Neuron (in vitro differentiated cells): ENCODE data around the gene MMEL1.
"Not testable (repeated sequence)": the region's sequence is repeated elsewhere in the genome, so short reads cannot be mapped to it uniquely, and the experiment has no call there.

ENCODE experiments used
- H2AFZ ChIP-seq: one replicate; pipeline ENCODE4 v1.6.1; 2013; ENCODE audit warnings: low read depth, mild to moderate bottlenecking, inconsistent platforms, low read length, moderate library complexity
- H3K27me3 ChIP-seq: one replicate; pipeline ENCODE4 v1.6.1; 2013; ENCODE audit warnings: low read length; ENCODE audit not compliant: insufficient read depth
- H3K36me3 ChIP-seq: one replicate; pipeline ENCODE4 v1.6.1; 2013; ENCODE audit warnings: low read length; ENCODE audit not compliant: insufficient read depth
- H3K4me1 ChIP-seq: one replicate; pipeline ENCODE4 v1.6.1; 2013; ENCODE audit warnings: low read length; ENCODE audit not compliant: insufficient read depth
- H3K4me3 ChIP-seq: 2 replicates; pipeline ENCODE4 v1.5.1; 2013; ENCODE audit warnings: mild to moderate bottlenecking, low read length, moderate library complexity
- H3K9me3 ChIP-seq: one replicate; pipeline ENCODE4 v1.6.1; 2013; ENCODE audit warnings: low read length

MMEL1 gene

DNA sequence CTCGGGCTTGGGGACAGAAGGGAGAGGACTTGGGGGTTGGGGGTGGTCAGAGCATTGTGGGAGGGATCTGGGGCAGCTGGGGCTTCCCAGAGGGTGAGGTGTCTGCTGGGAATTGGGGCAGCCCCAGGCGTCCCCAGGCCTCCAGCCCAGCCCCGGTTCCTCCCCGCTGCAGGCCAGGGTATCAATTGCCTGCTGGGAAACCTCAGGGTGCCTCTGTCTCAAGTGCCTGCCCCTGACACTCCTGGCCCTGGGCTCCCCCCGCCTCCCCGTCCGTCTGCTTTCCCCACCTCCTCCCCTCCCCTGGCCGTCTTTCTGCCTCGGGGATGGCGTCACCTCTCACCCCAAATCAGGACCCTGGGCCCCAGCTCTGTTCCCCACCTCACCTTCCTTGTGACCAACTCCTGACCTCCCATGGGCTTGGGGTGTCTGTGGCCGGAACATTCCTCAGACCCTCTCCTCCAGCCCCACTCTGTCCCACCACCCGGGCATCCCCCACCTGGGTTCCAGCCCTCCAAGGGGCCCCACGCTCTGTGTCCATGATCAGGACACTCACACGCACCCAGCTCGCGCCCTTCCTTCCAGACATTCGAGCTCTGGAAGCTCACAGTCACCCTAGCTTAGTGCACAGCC is 64.5 kb downstream of the MMEL1 start:
- not testable (repeated sequence) for H3K36me3 ChIP-seq, H3K4me1 ChIP-seq, H3K9me3 ChIP-seq, H2AFZ ChIP-seq, H3K4me3 ChIP-seq
- H3K27me3 ChIP-seq, result peaks cover 20% of the 10 kb centered on the region

GRCh38 chr1:2567083-2567679 is 65.6 kb downstream of the MMEL1 start:
- H3K36me3 ChIP-seq, result no peaks in the 10 kb centered on the region
- H3K27me3 ChIP-seq, result peaks cover 20% of the 10 kb centered on the region
- H2AFZ ChIP-seq, result no peak overlapping the region
- no peak overlapping the region for H3K4me3 ChIP-seq
- no peaks in the 10 kb centered on the region for H3K9me3 ChIP-seq
- H3K4me1 ChIP-seq, result no peaks in the 10 kb centered on the region

- no peaks in the 10 kb centered on the region for H3K36me3 ChIP-seq
- no peak overlapping the region for H2AFZ ChIP-seq
- no peaks in the 10 kb centered on the region for H3K9me3 ChIP-seq
- H3K27me3 ChIP-seq, result peaks cover 21% of the 10 kb centered on the region
- no peak overlapping the region for H3K4me3 ChIP-seq
- H3K4me1 ChIP-seq, result no peaks in the 10 kb centered on the region
Observed at GRCh38 chr1:2566101-2567045, 66.4 kb downstream of the MMEL1 start.

DNA sequence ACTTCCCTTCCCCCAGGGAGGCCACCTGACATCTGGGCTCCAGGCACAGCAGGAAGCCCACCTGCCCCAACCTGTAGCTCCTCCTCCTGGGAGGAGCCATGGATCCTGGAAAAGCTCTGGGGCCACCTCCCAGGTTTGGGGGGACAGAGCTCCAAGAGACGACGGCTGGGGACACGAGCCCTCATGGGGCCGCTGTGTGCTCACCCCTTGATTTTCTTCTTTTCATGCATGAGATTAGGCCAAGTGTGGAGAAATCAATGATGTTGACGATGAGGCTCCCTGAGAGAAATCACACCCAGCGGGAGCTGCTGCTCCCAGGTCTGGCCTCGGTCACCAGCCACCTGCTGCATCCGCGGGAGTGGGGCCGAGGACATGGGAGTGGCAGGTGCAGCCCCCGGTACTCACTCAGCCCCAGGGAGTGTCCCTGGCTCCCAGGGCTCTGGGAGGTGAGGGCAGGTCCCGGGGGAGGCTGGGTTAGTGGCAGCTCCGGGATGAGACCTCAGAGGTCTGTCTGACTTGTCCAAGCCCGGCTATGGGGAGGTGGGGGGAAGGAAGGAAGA is 67.9 kb downstream of the MMEL1 start:
- no peak overlapping the region for H2AFZ ChIP-seq
- H3K9me3 ChIP-seq, result no peaks in the 10 kb centered on the region
- no peaks in the 10 kb centered on the region for H3K36me3 ChIP-seq
- no peak overlapping the region for H3K4me3 ChIP-seq
- H3K4me1 ChIP-seq, result no peaks in the 10 kb centered on the region
- H3K27me3 ChIP-seq, result peaks cover 14% of the 10 kb centered on the region

GRCh38 chr1:2564006-2564814 is 68.6 kb downstream of the MMEL1 start:
- peaks cover 14% of the 10 kb centered on the region for H3K27me3 ChIP-seq
- no peaks in the 10 kb centered on the region for H3K9me3 ChIP-seq
- no peak overlapping the region for H2AFZ ChIP-seq
- no peak overlapping the region for H3K4me3 ChIP-seq
- H3K36me3 ChIP-seq, result no peaks in the 10 kb centered on the region
- H3K4me1 ChIP-seq, result no peaks in the 10 kb centered on the region

- Histone ChIP-seq H2AFZ (no peak overlapping the region), H3K9me3 (no peaks in the 10 kb centered on the region), H3K36me3 (no peaks in the 10 kb centered on the region), H3K4me3 (no peak overlapping the region), H3K27me3 (peaks cover 11% of the 10 kb centered on the region), H3K4me1 (no peaks in the 10 kb centered on the region)
Observed at GRCh38 chr1:2563205-2563604, 69.6 kb downstream of the MMEL1 start.

GRCh38 chr1:2561898-2562895 is 70.6 kb downstream of the MMEL1 start:
- no peaks in the 10 kb centered on the region for H3K36me3 ChIP-seq
- no peak overlapping the region for H2AFZ ChIP-seq
- no peaks in the 10 kb centered on the region for H3K4me1 ChIP-seq

DNA sequence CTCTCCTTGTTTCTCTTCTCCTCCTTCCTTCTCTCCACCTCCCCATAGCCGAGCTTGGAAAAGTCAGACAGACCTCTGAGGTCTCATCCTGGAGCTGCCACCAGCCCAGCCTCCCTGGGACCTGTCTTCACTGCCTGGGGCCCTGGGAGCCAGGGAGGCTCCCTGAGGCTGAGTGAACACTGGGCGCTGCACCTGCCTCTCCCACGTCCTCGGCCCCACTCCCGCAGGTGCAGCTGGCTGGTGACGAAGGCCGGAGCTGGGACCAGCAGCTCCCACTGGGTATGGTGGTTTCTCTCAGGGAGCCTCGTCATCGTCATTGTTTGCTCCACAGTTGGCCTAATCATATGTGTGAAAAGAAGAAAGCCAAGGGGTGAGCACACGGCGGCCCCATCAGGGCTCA is 71.4 kb downstream of the MMEL1 start:
- no peaks in the 10 kb centered on the region for H3K9me3 ChIP-seq
- H3K27me3 ChIP-seq, result peaks cover 9% of the 10 kb centered on the region
- H3K36me3 ChIP-seq, result no peaks in the 10 kb centered on the region
- peaks cover 5% of the 10 kb centered on the region for H3K4me1 ChIP-seq
- H3K4me3 ChIP-seq, result no peak overlapping the region
- H2AFZ ChIP-seq, result no peak overlapping the region

More at GRCh38 chr1:2561898-2562895, 70.6 kb downstream of the MMEL1 start:
- Histone ChIP-seq H3K27me3 (peaks cover 11% of the 10 kb centered on the region), H3K9me3 (no peaks in the 10 kb centered on the region), H3K4me3 (no peak overlapping the region)

DNA sequence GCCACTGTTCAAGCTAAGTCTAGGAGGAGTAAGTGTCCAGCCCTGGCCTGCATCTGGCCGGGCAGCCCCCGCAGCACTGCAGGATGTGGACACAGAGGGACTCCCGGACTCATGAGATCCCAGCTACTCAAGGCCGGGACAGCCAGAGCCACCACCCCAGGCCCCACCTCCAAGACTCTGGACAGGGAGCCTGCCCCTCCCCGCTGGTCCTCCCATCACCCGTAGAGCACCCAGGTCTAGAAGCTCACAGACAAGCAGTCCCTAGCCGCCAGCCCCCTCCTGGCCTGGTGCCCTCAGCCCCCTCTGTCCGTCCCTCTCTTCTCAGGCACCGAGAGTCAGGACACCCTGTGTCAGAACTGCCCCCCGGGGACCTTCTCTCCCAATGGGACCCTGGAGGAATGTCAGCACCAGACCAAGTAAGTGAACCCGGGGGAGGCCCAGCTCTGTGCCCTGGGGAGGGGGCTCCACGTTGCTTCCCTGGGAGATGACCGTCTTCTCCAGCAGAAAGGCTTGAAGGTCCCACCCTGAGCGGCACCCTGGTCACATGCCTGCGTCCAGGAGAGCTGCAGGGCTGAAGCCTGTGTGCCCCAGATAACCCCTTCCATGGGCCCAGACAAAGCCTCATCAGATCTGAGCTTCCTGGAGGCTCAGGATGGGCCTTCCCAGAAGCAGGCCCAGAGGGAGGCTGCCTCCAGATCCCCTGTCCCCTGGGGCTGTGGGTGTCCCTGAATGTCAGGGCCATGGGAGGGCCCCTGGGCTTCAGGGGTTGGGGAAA is 72.3 kb downstream of the MMEL1 start:
- H3K27me3 ChIP-seq, result peaks cover 9% of the 10 kb centered on the region
- H3K4me3 ChIP-seq, result no peak overlapping the region
- no peaks in the 10 kb centered on the region for H3K36me3 ChIP-seq
- H3K4me1 ChIP-seq, result peaks cover 15% of the 10 kb centered on the region
- H3K9me3 ChIP-seq, result no peaks in the 10 kb centered on the region
- no peak overlapping the region for H2AFZ ChIP-seq

DNA sequence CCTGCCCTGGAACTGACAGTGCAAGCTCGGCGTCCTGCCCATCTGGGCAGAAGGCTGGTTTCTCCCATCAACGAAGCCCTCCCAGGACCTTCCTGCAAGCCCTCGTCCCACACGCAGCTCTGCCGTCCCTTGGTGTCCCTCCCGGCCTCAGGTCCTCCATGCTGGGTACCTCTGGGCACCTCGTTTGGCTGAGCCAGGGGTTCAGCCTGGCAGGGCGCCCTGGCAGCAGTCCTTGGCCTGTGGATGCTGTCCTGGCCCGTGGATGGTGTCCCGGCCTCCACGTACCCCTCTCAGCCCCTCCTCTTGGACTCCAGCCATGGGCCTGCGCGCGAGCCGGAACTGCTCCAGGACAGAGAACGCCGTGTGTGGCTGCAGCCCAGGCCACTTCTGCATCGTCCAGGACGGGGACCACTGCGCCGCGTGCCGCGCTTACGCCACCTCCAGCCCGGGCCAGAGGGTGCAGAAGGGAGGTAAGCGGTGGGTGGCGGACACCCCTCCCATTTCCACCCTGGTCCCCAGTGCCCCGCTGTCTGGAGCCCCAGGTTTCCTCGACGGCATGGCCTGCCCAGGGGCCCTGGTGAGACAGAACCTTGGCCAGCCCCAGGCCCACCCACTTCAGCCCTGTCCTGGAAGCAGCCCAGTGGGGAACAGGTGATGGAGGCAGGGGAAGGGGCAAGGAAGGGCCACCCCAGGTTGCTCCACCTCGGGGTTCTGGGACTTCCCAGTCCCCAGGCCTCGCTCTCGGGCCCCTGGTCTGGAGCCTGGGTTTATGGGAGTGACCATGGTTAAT is 73.1 kb downstream of the MMEL1 start:
- Histone ChIP-seq H2AFZ (no peak overlapping the region), H3K9me3 (no peaks in the 10 kb centered on the region), H3K4me1 (peaks cover 16% of the 10 kb centered on the region), H3K36me3 (no peaks in the 10 kb centered on the region), H3K4me3 (no peak overlapping the region), H3K27me3 (peaks cover 9% of the 10 kb centered on the region)

DNA sequence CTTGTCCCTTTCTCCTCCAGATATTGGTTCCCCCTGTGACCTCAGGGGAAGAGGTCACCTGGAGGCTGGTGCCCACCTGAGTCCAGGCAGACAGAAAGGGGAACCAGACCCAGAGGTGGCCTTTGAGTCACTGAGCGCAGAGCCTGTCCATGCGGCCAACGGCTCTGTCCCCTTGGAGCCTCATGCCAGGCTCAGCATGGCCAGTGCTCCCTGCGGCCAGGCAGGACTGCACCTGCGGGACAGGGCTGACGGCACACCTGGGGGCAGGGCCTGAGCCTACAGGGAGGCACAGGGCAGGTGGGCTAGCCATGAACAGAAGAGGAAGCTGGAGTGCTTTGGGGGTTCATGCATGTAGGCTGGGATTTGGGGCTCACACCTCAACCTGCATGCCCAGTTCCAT is 74.0 kb downstream of the MMEL1 start:
- H3K9me3 ChIP-seq, result no peaks in the 10 kb centered on the region
- peaks cover 3% of the 10 kb centered on the region for H3K27me3 ChIP-seq
- no peak overlapping the region for H2AFZ ChIP-seq
- peaks cover 16% of the 10 kb centered on the region for H3K4me1 ChIP-seq
- H3K4me3 ChIP-seq, result no peak overlapping the region
- H3K36me3 ChIP-seq, result no peaks in the 10 kb centered on the region
